ENCODE results near the gene CFAP54. TPM values are rescaled to one million over a fixed set of nuclear protein-coding genes. Genes with fewer than 3 reads are reported as not detected.

The CFAP54 gene
- total RNA-seq (2021) (0.71 and 1.5 TPM in 2 replicates), Bru-seq, nascent RNA (percentile 17 among the genes with signal in this experiment), BruChase-seq, experiment 1, labeled RNA remaining after a 2-hour chase (percentile 15 among the genes with signal in this experiment), BruChase-seq, experiment 2, labeled RNA remaining after a 6-hour chase (percentile 14 among the genes with signal in this experiment)
- long read RNA-seq, partial matches to known transcripts, result 1 of 1 reads
- long read RNA-seq, other reads (novel, unspliced or antisense), result 0 of 1 reads

DNA sequence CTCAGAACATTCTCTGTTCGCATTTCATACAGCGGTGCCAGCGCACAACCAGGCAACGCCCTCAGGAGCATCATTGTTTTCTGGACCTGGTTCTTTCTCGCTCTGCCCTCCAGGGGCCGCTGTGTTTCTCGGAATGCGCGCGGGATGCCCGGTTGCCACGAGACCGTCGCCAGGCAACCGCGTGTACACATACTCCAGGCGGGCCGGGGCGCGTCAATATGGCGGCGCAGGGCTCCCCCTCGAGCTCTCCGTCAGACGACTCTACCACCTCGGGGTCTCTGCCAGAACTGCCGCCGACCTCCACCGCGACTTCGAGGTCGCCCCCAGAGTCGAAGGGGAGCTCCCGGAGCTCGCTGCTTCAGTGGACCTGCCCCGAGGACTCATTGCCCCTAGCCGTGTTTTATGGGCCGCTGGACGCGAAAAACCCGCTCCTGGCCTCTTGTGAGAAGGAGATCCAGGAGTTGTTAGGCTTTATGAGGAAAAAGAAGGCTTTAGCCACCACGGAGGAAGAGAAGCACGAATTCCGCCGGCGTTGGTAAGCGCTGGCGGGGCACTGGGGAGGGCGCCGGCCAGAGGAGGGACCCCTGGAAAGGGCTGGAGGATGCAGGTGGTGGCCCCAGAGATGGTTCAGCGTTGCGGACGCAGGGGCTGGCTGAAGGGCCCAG, at the start of gene CFAP54:
CFAP54 (plus strand) TSS at position 186 of the 665 bp plus-strand sequence; CDS start at position 219, 33 bp downstream.
- no peaks in the 10 kb centered on the region for H3K9me3 ChIP-seq (ENCODE audit: low read depth, low read length, poor library complexity, severe bottlenecking)
- TF ChIP-seq EZH2 (IDR thresholded peaks at IDR 0.05; ENCODE audit: borderline replicate concordance, low read depth, low read length, poor library complexity, severe bottlenecking), result no peak
- TF ChIP-seq, protein P1, sequence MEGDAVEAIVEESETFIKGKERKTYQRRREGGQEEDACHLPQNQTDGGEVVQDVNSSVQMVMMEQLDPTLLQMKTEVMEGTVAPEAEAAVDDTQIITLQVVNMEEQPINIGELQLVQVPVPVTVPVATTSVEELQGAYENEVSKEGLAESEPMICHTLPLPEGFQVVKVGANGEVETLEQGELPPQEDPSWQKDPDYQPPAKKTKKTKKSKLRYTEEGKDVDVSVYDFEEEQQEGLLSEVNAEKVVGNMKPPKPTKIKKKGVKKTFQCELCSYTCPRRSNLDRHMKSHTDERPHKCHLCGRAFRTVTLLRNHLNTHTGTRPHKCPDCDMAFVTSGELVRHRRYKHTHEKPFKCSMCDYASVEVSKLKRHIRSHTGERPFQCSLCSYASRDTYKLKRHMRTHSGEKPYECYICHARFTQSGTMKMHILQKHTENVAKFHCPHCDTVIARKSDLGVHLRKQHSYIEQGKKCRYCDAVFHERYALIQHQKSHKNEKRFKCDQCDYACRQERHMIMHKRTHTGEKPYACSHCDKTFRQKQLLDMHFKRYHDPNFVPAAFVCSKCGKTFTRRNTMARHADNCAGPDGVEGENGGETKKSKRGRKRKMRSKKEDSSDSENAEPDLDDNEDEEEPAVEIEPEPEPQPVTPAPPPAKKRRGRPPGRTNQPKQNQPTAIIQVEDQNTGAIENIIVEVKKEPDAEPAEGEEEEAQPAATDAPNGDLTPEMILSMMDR (conservative IDR thresholded peaks at IDR 0.05; ENCODE audit: low read depth, low read length), result peak; percentile 95
- ChIA-PET CTCF (interaction anchor here (0.7 to 1.0 kb wide), 3 partner anchors 11 to 89 kb away, joined by 3 to 9 read pairs (median 7); partner anchors contain the start of gene CDK17), POLR2A (ENCODE audit: low non-redundant PET) (interaction anchor here (0.6 kb wide), 1 partner anchor 24 kb away, joined by 3 read pairs; no protein-coding TSS in a partner anchor)
- H3K36me3 ChIP-seq (ENCODE audit: insufficient read depth, low read length, poor library complexity, severe bottlenecking), result no peaks in the 10 kb centered on the region
- intact Hi-C loops (cut with micrococcal nuclease; ENCODE audit: unreplicated experiment), result loop anchor here (5.0 kb wide), 1 partner anchor 87 kb away; the partner anchor contains the start of gene CDK17
- H3K27ac ChIP-seq (ENCODE audit: low read depth, low read length, poor library complexity, severe bottlenecking), result peak within 1 kb of the TSS; percentile 61
- BruUV-seq (replicated peaks), result no TSS peak
- H3K27me3 ChIP-seq (replicated peaks; ENCODE audit: insufficient read depth, low read depth, low read length, poor library complexity), result no peaks in the 10 kb centered on the region
- no peaks in the 10 kb centered on the region for H3K4me1 ChIP-seq (ENCODE audit: insufficient read depth, low read length, poor library complexity, severe bottlenecking)
- DNase-seq (ENCODE audit: low spot score), result peak; percentile 98
- H3K4me3 ChIP-seq (ENCODE audit: low read depth, low read length, poor library complexity, severe bottlenecking), result peak within 1 kb of the TSS; percentile 74

GRCh38 chr12:96441816-96442215, 47.6 kb upstream of the CFAP54 start:
- BruUV-seq (replicated peaks), result no TSS peak
- ChIA-PET CTCF (no interaction called here), POLR2A (ENCODE audit: low non-redundant PET) (no interaction called here)
- TF ChIP-seq EZH2 (IDR thresholded peaks at IDR 0.05; ENCODE audit: borderline replicate concordance, low read depth, low read length, poor library complexity, severe bottlenecking), result no peak
- TF ChIP-seq, protein P1 (conservative IDR thresholded peaks at IDR 0.05; ENCODE audit: low read depth, low read length), result no peak
- Histone ChIP-seq H3K27ac (ENCODE audit: low read depth, low read length, poor library complexity, severe bottlenecking) (no peak overlapping the region), H3K9me3 (ENCODE audit: low read depth, low read length, poor library complexity, severe bottlenecking) (no peaks in the 10 kb centered on the region), H3K4me1 (ENCODE audit: insufficient read depth, low read length, poor library complexity, severe bottlenecking) (peaks cover 8% of the 10 kb centered on the region), H3K36me3 (ENCODE audit: insufficient read depth, low read length, poor library complexity, severe bottlenecking) (no peaks in the 10 kb centered on the region), H3K4me3 (ENCODE audit: low read depth, low read length, poor library complexity, severe bottlenecking) (no peak overlapping the region), H3K27me3 (replicated peaks; ENCODE audit: insufficient read depth, low read depth, low read length, poor library complexity) (no peaks in the 10 kb centered on the region)
- no peak for DNase-seq (ENCODE audit: low spot score)
- intact Hi-C loops (cut with micrococcal nuclease; ENCODE audit: unreplicated experiment), result no loop called here

DNA sequence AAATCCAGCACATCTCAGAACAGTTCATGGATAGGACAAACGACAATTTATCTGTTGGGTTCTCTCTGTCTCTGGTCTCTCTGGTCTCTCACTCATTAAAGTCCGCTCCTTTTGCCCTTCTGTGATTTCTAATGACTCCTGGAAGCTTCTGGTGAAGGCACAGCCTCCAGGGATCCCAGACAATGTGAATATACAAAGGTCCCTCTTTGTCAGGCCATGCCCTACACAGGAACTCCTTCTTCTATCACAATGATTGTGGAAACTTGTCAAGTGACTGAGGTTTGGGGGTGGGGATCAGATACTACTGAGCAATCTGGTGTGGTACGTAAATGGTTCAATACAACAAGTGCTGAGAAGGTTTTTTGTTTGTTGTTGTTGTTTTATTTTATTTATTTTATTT, 46.5 kb upstream of the CFAP54 start:
- no peak for DNase-seq (ENCODE audit: low spot score)
- H3K27me3 ChIP-seq (replicated peaks; ENCODE audit: insufficient read depth, low read depth, low read length, poor library complexity), result no peaks in the 10 kb centered on the region
- BruUV-seq (replicated peaks), result no TSS peak
- intact Hi-C loops (cut with micrococcal nuclease; ENCODE audit: unreplicated experiment), result no loop called here
- H3K36me3 ChIP-seq (ENCODE audit: insufficient read depth, low read length, poor library complexity, severe bottlenecking), result no peaks in the 10 kb centered on the region
- H3K4me1 ChIP-seq (ENCODE audit: insufficient read depth, low read length, poor library complexity, severe bottlenecking), result peaks cover 8% of the 10 kb centered on the region
- no peaks in the 10 kb centered on the region for H3K9me3 ChIP-seq (ENCODE audit: low read depth, low read length, poor library complexity, severe bottlenecking)
- ChIA-PET CTCF (no interaction called here), POLR2A (ENCODE audit: low non-redundant PET) (no interaction called here)
- H3K27ac ChIP-seq (ENCODE audit: low read depth, low read length, poor library complexity, severe bottlenecking), result no peak overlapping the region
- H3K4me3 ChIP-seq (ENCODE audit: low read depth, low read length, poor library complexity, severe bottlenecking), result no peak overlapping the region
- TF ChIP-seq, protein P1 (conservative IDR thresholded peaks at IDR 0.05; ENCODE audit: low read depth, low read length), result no peak
- TF ChIP-seq EZH2 (IDR thresholded peaks at IDR 0.05; ENCODE audit: borderline replicate concordance, low read depth, low read length, poor library complexity, severe bottlenecking), result no peak

Measured in A673 (cell line).